ENCODE results near the gene OGFOD1.

The OGFOD1 gene

DNA sequence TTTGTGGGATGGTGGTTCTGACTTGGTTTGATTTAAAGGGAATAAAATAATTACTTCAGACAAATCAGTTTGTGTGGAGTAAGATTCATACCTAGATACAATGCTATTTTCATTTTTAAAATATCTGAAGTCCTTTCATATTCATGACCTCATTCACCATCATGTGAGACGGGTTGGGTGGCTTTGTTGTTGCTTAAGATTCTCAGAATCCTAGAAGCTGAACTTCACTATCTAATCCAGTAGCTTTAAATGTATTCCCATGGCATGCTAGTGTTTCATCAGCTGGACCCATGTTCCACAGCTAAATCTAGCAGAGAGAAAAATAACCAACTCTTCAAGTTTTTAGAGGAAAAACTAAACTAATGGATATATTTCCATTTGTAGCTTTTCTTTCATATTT is 23.3 kb upstream of the OGFOD1 start:
- no peak for DNase-seq (ENCODE audit: low spot score)

DNA sequence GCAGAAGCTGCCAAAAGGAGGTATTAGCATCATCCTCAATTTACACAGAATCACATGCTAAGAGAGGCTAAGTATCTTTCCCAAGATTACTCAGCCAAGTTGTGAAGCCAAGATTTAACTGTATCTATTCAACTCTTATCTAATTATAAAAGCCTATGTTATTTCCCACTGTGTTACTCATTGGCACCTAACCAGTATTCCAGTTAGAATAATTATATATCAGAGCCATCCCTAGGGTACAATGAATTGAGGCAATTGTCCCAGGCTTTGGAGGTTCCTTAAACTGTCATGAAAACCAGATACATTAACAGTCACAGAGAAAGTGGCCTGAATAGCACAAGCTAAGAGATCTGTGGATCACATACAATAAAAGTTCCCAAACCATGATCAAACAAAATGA is 15.1 kb upstream of the OGFOD1 start:
- no peak for DNase-seq (ENCODE audit: low spot score)

DNA sequence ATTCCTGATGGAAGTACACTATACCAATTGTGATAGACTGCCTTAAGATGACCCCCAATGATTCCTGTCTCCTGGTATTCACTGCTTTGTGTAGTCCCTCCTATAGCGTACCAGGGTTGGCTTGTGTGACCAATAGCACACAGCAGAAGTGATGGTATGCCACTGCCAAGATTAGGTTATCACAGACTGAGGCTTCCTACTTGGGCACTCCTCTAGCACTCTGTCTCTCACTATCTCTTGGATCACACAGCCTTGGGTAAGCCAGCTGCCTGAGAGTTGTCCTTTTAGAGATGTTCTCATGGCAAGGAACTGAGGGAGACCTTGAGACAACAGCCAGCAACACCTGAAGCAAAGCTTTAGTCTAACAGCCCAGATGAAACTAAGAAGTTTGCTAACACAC is 13.3 kb upstream of the OGFOD1 start:
- DNase-seq (ENCODE audit: low spot score) = no peak

DNA sequence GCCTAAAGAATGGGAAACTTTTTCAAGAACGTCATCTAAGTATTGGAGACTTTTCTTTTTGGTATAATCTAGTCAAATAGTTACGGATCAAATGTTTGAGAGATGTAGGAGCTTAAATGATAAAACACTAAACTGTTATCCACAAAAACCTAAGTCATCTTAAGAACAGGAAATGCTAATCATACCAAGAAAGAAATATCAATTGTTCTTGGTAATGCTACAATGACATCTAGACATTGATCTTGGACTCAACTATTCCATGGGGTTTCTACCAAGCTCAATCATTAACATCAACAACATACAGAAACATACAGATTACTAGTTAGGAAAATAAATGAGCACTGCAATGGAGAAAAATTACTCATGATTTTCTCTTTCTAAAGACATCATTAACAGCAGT is 4.1 kb upstream of the OGFOD1 start:
- DNase-seq (ENCODE audit: low spot score) = no peak

DNA sequence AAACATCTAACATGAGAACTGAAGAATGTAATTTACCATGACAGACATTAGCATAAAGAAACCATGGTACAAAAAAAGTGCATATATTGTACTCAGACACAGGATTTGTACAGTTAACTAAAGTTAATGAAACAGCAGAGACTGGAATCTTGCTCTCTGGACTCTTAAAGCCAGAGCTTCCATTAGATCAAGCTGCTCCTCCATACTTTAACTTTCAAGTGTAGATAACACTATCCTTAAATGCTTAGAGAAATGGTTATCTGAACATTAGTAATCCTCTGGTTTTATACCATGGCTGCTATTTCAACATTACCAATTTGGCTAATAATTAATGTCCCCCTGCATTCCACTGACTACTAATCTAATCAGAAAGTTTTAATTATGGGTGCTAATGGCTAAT is 3.3 kb upstream of the OGFOD1 start:
- DNase-seq (ENCODE audit: low spot score) = no peak

DNA sequence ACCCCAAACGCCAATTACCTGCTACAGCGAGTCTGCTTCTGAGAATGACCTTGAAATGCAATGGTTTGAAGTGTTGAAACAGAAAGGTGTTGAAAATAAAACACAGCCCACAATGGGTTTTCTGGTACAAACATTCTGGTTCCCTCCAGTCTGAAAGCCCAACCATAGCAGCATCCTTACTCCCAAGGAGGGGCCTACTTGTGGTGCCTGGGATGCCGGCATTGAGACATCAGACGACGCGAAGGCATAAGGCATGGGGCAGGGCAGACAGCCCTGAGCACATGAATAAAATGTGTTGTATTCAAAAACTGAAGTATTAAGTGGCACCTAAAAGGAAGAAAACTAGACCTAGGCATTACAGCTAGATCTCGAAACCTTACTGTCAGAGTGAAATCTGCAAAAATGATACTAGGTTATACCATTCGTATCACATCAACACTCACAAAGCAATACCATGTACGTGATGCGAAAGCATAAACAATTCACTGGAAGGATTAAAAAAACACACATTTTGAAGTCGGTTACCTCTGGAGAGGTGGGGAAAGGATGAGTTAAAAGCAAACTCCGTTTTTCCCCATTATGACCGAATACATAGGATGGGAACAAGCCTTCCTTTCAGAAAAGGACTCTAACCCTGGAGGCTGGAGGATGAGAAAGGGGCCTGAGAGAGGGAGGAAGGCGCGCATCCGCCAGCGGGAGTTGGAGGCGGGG is 924 bp upstream of the OGFOD1 start:
- peak; percentile 18 for DNase-seq (ENCODE audit: low spot score)

DNA sequence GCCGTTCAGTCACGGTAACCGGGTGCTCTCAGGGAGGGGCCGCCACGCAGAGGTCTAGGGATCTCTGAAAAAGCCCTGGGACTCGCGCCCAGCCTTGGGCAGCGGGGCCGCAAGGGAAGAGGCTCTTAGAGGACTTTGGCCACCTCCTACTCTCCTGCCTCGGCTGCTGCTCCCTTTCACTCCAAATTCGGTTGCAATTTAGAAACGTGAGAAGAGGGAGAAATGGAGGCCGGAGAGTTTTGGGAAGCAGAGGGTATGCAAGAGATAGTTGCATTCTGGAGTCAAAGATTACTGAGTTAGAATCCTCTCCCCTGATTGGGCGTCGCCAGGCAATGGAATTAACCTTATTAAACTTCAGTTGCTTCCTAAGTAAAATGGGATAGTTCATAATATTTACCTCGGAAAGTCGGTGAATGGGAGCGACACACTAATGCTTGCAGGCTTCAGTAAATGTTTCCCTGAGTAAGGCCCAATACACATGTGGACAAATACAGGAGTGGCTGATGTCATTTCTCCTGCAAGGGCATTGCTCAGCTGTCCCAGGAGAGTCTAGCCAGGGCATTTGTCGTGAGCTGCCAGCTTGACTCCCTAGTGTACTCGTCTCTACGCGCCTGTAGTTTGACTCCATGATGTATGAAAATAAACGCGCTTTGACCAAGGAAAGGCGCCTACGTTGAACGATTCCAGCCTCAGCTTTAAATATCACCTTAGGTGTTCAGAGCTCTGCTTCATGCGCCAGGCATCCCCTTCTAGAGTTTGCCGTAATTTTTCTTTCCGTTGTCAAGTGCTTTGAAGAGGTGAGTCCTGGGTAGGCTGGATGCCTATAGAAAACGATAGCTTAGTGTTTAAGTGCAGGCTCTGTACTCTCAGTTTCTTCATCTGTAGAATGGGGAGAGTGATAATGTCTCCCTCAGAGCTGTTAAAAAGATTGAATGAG is 667 bp downstream of the OGFOD1 start:
- peak; percentile 28 for DNase-seq (ENCODE audit: low spot score)

DNA sequence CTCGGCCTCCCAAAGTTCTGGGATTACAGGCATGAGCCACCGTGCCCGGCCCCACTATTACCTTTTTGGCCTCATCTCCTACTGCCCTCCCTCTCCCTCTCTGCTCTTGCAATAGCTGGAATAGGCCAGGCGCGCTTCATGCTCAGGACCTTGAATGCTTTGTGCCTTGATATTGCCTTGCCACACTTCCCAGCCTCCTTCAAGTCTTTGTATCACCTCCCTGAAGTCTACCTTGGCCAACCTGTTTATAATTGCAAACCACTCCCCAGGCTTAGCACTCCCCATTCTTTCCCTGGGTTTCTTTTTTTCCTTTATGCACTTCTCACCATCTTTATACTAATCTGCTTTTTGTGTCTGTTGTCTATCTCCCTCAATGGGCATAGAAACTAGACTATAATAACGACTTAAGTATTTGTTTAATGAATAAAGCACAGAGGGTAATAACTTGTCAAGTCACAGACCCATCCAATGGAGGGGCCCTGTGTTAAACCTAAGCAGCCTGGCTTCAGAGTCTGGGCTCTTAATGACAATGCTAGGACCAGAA is 6.6 kb downstream of the OGFOD1 start:
- no peak for DNase-seq (ENCODE audit: low spot score)

DNA sequence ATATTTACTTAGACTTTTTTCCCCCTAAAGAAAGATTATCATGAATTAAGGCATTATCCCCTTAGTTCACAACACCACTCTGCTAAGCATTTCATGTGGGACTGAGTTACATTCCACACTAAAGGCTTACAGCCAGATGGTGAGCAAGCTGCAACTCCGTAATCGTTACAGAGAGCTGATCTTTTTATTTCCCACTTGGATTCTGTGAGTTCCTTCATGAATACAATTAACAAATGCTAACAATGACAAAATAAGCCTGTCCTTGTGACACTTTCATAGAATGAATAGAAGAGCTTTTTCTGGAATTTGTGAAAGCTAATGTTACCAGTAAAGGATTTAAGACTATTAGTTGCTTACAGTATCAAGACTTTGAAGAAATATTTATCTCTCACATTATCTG is 8.7 kb downstream of the OGFOD1 start:
- peak; percentile 91 for DNase-seq (ENCODE audit: low spot score)

DNA sequence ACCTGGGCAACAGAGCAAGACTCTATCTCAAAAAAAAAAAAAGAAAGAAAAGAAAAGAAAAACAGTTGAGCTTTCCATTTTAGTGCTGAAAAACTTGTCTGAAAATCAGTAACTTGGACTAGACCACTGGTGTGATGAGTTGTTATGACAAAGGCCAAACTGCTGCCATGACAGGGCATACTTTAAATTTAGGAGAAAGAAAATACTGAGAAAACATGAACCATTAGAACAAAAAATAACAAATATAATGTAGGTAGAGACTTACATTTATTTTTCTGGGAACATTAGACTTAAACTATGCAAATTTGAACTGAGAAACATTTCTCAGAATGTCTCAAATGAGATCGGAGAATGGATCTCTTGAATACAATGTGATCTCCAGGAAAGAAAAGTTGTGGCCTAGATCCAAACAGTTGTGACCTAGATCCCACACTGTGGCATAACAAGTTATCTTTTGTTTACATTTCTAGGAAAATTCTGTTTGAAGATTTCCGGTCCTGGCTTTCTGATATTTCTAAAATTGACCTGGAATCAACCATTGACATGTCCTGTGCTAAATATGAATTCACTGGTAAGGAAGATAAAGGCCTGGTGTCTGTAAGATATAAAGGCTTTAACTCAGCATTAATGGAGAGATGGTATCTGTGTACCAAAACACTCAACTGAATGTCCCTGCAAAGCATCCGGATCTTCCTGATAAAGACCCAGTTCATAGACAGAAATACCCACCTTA is 10.9 kb downstream of the OGFOD1 start:
- peak; percentile 44 for DNase-seq (ENCODE audit: low spot score)

DNA sequence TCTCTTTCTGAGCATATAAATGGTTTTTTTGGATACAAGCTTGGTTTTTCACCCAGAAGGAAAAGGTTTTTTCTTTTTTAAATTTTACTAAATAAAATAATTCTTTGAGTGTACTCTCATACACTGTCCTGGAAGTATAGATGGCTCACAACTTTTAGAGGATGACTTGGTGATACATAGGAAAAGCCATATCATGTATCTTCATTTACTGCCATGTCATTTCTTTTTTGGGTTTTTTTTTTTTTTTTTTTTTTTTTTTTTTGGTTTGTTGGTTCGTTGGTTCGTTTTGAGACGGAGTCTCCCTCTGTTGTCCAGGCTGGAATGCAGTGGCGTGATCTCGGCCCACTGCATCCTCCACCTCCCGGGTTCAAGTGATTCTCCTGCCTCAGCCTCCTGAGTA is 11.8 kb downstream of the OGFOD1 start:
- no peak for DNase-seq (ENCODE audit: low spot score)

DNA sequence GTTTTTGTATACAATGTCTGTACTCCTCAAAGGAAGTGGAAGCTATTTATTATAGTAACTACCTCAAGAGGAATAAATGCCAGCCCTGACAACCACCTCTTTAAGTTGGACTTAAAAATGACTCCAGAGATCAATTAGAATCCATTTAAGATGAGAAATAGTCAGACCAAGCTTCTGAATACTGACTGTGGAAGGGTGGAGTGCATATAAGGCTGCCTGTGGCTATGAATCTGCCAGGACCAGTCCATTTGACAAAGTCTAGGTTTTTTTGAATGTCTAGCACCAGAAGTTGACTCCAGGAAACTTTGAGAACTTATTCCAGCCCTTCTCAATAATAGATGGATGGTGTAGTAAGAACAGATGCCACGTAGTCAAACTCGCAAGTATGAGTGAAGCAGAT is 15.0 kb downstream of the OGFOD1 start:
- no peak for DNase-seq (ENCODE audit: low spot score)

DNA sequence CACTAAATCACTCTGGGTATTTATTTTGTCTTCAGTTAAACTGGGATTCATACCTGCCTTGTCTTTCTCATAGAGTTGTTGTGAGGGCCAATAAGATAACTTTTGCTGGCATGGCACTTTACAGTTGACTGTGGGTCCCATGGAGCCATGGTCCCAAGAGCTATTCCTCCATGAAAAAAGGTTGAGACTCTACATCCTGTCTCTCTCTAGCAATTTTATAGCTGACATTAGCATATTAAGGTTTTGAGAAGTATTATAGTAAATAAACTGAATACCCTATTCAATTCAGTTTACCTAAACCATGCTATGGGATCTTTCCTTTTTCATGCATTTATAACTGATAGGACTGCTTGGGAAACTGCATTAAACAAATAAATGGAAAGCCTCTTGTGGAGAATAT is 17.4 kb downstream of the OGFOD1 start:
- no peak for DNase-seq (ENCODE audit: low spot score)

DNA sequence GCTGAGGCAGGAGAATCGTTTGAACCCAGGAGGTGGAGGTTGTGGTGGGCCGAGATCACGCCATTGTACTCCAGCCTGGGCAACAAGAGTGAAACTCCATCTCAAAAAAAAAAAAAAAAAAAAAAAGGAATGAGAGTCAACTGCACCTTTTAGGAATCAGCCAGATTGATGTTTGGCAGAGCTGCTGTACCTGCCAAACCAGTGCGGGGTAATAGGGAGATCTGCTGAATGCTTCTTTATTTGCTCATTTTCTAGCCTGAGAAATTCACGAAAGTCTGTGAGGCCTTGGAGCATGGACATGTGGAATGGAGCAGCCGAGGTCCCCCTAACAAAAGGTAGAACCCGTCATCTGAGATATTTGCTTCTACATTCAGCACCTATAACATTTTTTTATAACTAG is 18.4 kb downstream of the OGFOD1 start:
- no peak for DNase-seq (ENCODE audit: low spot score)

DNA sequence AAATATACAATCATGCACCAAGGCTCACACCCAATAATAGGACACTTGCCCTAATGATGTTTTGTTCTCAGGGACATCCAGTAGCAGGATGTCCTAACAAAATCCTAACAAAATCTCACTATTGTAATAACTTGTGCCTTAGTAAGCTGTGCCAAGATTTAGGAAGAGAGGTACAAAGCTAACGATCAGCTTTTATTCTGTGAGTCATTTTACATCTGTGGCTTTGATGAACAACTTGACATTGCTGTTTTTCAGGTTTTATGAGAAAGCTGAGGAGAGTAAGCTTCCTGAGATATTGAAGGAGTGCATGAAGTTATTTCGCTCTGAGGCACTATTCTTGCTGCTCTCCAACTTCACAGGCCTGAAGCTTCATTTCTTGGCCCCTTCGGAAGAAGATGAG is 18.9 kb downstream of the OGFOD1 start:
- DNase-seq (ENCODE audit: low spot score) = no peak

DNA sequence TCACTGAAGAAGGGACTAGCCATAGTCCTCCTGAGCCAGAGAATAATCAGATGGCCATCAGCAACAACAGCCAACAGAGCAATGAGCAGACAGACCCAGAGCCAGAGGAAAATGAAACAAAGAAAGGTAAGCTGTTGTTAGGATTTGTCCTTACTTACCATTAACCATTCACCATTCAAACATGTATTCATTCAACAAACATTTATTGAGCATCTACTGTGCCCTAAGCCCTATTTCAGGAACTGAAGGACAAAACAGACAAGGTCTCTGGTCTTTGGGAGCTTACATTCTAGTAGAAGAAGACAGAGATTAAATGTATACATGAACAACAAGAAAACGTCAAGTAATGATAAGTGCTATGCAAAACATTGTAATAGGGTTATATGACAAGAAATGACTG is 19.3 kb downstream of the OGFOD1 start:
- no peak for DNase-seq (ENCODE audit: low spot score)

DNA sequence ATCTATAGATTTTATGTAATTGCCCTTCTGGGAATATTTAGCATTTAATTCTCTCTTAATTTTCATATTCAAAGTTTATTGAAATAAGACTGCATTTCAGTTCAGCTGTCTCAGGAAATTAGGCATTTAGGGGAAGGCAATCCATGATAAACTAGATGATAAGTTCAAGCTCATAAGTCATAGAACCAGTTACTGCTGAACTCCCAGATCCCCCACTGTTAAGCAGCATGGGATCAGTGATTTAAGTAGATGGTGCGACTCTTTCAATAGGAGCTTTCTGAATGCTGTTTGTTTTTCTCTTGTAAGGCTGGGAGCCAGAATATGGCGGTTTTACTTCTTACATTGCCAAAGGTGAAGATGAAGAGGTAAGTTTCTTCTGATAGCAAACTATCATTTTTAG is 23.8 kb downstream of the OGFOD1 start:
- no peak for DNase-seq (ENCODE audit: low spot score)

DNA sequence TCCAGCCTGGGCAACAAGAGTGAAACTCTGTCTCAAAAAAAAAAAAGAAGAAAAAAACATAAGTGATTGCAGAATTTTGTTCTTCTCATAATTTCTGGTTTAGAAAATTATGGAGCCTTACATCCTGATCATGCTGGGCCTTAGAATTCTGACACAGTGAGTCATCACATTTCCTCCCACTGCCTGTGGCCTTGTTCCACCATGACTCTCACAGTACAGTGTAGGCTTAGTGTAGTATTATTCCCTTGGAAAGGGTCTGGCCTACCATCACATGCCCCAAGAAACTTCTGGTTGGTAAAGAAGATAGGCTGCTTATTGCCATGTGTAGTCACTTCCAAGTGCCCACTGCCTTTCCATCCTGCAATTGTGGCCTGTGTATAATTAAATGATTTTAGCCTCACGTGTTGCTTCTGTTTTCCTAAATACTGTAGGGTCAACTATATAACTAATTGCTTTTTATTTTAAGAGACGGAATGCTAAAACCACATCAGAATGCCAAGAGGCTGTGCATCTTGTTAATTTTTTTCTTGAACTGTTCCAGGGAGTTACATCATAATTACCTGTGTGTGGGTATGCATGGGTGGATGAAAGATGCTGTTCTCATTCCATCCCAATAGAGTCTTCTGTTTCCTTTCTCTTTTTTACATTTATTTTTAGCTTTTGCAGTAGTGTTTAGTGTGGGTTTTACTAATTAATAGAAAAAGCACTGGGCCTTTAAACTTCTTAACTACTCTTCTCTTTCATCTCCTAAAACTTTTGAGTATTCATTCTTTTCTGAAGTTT is 25.9 kb downstream of the OGFOD1 start:
- no peak for DNase-seq (ENCODE audit: low spot score)

DNA sequence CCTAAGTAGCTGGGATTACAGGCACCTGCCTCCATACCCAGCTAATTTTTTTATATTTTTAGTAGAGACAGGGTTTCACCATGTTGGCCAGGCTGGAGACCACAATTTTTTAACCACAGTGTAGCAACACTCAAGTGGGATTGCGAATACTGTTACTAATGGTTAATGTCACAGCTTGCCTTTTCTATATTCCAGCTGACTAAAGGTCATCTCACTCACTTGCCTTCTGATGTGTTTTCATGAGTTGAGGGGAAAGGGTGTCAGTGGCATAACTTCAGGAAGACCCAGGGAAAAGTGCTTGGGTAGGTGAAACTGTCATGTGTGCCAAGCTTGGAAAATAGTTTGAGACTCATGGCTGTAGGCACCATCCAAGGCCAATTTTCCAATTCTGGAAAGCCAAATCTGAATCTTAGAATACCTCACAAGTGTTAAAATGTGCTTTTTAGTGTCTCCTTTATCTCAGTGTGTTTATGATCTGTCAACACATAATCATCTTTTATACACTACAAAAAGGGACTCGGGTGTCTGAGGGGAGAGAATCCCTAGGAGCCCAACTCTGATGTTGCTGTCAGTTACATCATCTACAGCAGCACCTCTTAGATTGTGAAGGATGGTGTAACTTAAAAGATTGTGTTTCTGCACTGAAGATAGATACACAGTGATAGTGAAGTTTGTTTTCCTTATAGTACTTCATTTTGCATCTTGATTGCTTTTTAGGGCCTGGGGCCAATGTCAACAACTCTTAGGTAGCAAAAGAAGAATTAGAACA is 27.1 kb downstream of the OGFOD1 start:
- DNase-seq (ENCODE audit: low spot score) = no peak

DNA sequence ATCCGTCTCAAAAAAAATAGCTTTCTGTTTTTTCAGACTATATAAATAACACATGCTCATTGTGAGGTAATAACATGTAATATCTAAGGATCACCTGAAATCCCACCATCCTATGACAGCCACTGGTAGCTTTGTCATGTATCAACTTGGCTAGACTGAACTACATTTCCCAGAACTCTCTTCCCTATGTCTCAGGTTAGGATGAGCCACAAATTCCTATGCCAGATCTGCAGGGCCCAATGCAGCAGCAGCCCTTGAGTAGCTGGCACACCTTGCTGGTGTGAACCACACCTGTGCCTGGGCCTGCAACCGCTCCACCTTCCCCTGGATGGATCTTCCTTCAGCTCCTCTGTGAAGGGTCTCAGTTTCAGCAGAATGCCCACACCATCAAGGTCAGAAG is 28.1 kb downstream of the OGFOD1 start:
- DNase-seq (ENCODE audit: low spot score) = no peak
